Esophagus squamous epithelium (tissue), 5 donors: Measurements from ENCODE around the gene SPATS2L. TPM values are rescaled to one million over a fixed set of nuclear protein-coding genes. Genes with fewer than 3 reads are reported as not detected.
A peak's percentile ranks its signal among the peaks of the same experiment; 100 is the strongest.

Experiments
- DNase-seq: peaks from one replicate; lab custom pipeline; 2025; lab: John Stamatoyannopoulos, UW
- H3K27ac ChIP-seq, 4 donors: fragments of 200-600 bp; sonication (generic); one replicate each; pipeline ENCODE4 v1.5.1; 2016 to 2019; ENCODE audit warnings: mild to moderate bottlenecking in 1 of 4
- H3K27me3 ChIP-seq, 4 donors: fragments of 200-600 bp; sonication (generic); 1 replicate in 3 of 4; 2 replicates in 1 of 4; pipeline versions ENCODE4 v1.5.1 to v1.6.0; 2017 to 2021; ENCODE audit warnings: antibody characterized with exemption in 1 of 4
- H3K36me3 ChIP-seq, 3 donors: fragments of 200-600 bp; sonication (generic); one replicate each; pipeline ENCODE4 v1.5.1; 2016 to 2019
- H3K4me1 ChIP-seq, 3 donors: fragments of 200-600 bp; sonication (generic); one replicate each; pipeline ENCODE4 v1.5.1; 2017 to 2019
- H3K4me3 ChIP-seq, 4 donors: fragments of 200-600 bp; sonication (generic); 1 replicate in 3 of 4; 2 replicates in 1 of 4; pipeline ENCODE4 v1.5.1; 2016 to 2019; ENCODE audit warnings: mild to moderate bottlenecking in 2 of 4, moderate library complexity in 1 of 4
- H3K9me3 ChIP-seq, 3 donors: fragments of 200-600 bp; sonication (generic); one replicate each; pipeline ENCODE4 v1.5.1; 2016 to 2019
- CTCF ChIP-seq, 6 experiments: fragments of 450-650 bp in 4 of 6; fragments of 200-600 bp in 2 of 6; sonication (generic) in 2 of 6; IDR thresholded peaks; one replicate each; pipeline ENCODE4 v1.5.1; 2016 to 2019; ENCODE audit warnings: antibody characterized with exemption in 6 of 6, mild to moderate bottlenecking in 4 of 6, moderate library complexity in 4 of 6
- POLR2A ChIP-seq, 4 donors: fragments of 450-650 bp; IDR thresholded peaks; one replicate each; pipeline ENCODE4 v1.6.1; 2017; ENCODE audit warnings: antibody characterized with exemption in 4 of 4, mild to moderate bottlenecking in 4 of 4, moderate library complexity in 3 of 4
- WGBS, 2 donors: methylation state at CpG; one replicate each; pipeline ENCODE4 v1.1.5; 2018; 5-methylcytosine and 5-hydroxymethylcytosine counted together
- intact Hi-C: fragments of 100-400 bp; cut with DNase I; formaldehyde crosslinking; loops from one replicate; pipeline ENCODE4 v1.15.0; 2022
- total RNA-seq, 4 donors: library from RNA; depleted of rRNA; stranded (reverse); fragments of >200 nt; gene quantifications; one replicate each; pipeline ENCODE4 v1.1.0, GENCODE V29; 2016
- donor health status: DM: yes; HTN: yes; CAD: no.

The SPATS2L gene
- total RNA-seq, 4 donors from 2014 or later = 53.2 to 91.9 (median 68.3) TPM

- TF ChIP-seq POLR2A (IDR thresholded peaks at IDR 0.05) (no peak), CTCF (IDR thresholded peaks at IDR 0.05) (no peak)
- 65 to 88% methylated on average over 12 to 13 of the region's 13 CpGs for WGBS, 2 donors
- Histone ChIP-seq H3K4me1 (peaks cover 0 to 9% (median 0%) of the 10 kb centered on the region in 3 donors), H3K4me3 (no peak overlapping the region), H3K9me3 (no peaks in the 10 kb centered on the region), H3K36me3 (peaks cover 0 to 87% (median 27%) of the 10 kb centered on the region in 3 donors), H3K27ac (peak overlapping the region in 1 of 4 donors; percentile 10), H3K27me3 (no peaks in the 10 kb centered on the region)
- no peak for DNase-seq
- intact Hi-C loops = no loop called here
These were observed 163.3 kb downstream of the SPATS2L start for GRCh38 chr2:200469708-200470211.

- Histone ChIP-seq H3K9me3 (no peaks in the 10 kb centered on the region), H3K4me1 (peaks cover 0 to 9% (median 0%) of the 10 kb centered on the region in 3 donors), H3K27ac (peak overlapping the region in 1 of 4 donors; percentile 10), H3K36me3 (peaks cover 0 to 87% (median 30%) of the 10 kb centered on the region in 3 donors), H3K27me3 (no peaks in the 10 kb centered on the region), H3K4me3 (no peak overlapping the region)
- DNase-seq = no peak
- WGBS, 2 donors = 61% methylated on average over 3 of the region's 3 CpGs; no CpG with 5 or more reads in 1 of the 2 donors
- TF ChIP-seq POLR2A (IDR thresholded peaks at IDR 0.05) (no peak), CTCF (IDR thresholded peaks at IDR 0.05) (no peak)
- intact Hi-C loops = no loop called here
These were observed 163.7 kb downstream of the SPATS2L start for GRCh38 chr2:200470230-200470629.

GRCh38 chr2:200471324-200471848 lies 164.9 kb downstream of the SPATS2L start:
- Histone ChIP-seq H3K27me3 (no peaks in the 10 kb centered on the region), H3K36me3 (peaks cover 0 to 97% (median 31%) of the 10 kb centered on the region in 3 donors), H3K27ac (no peak overlapping the region), H3K4me3 (no peak overlapping the region), H3K4me1 (peaks cover 0 to 9% (median 0%) of the 10 kb centered on the region in 3 donors), H3K9me3 (no peaks in the 10 kb centered on the region)
- no peak for DNase-seq
- TF ChIP-seq CTCF (IDR thresholded peaks at IDR 0.05) = peak; percentile 17 to 54 (median 40)
- no peak for TF ChIP-seq POLR2A (IDR thresholded peaks at IDR 0.05)
- intact Hi-C loops = no loop called here
- 48 to 53% methylated on average over 8 of the region's 8 CpGs for WGBS, 2 donors

GRCh38 chr2:200471928-200472645 lies 165.6 kb downstream of the SPATS2L start:
- TF ChIP-seq POLR2A (IDR thresholded peaks at IDR 0.05) = no peak
- TF ChIP-seq CTCF (IDR thresholded peaks at IDR 0.05) = no peak
- Histone ChIP-seq H3K9me3 (no peaks in the 10 kb centered on the region), H3K4me1 (peaks cover 0 to 9% (median 0%) of the 10 kb centered on the region in 3 donors), H3K27me3 (no peaks in the 10 kb centered on the region), H3K4me3 (no peak overlapping the region), H3K36me3 (peaks cover 0 to 100% (median 33%) of the 10 kb centered on the region in 3 donors), H3K27ac (no peak overlapping the region)
- intact Hi-C loops = no loop called here
- WGBS, 2 donors = 71 to 83% methylated on average over 6 of the region's 8 CpGs
- DNase-seq = no peak
